Globus pallidus (tissue), 1 donor: ENCODE results near the gene COPB2.

Experiments used
- DNase-seq: peaks from one replicate; pipeline ENCODE4 v3.0.0-alpha.2; 2015; ENCODE audit warnings: low spot score

COPB2 gene

GRCh38 chr3:139307601-139308555 is 81.6 kb downstream of the COPB2 start:
- no peak for DNase-seq
